Astrocyte of the cerebellum (primary cell): ENCODE measurements around the gene FGF11.

ENCODE experiments used
- DNase-seq: peaks from one replicate; pipeline ENCODE4 v3.0.0-alpha.2; 2011; ENCODE audit warnings: low read depth
- H3K4me3 ChIP-seq: 2 replicates; pipeline ENCODE4 v1.5.1; 2011; ENCODE audit warnings: mild to moderate bottlenecking, low read depth, low read length, moderate library complexity
- CTCF ChIP-seq: IDR thresholded peaks from 2 replicates; pipeline ENCODE4 v1.5.1; 2012; ENCODE audit warnings: low read length, low read depth, moderate library complexity, mild to moderate bottlenecking; ENCODE audit errors: missing control alignments
- in situ Hi-C: cut with HindIII; loops from 2 replicates; pipeline ENCODE4 v1.10.0; 2017; ENCODE audit warnings: low sequenced_read_pairs

FGF11 gene

GRCh38 chr17:7437369-7437863, 1.9 kb upstream of the FGF11 start:
- DNase-seq: no peak
- peak overlapping the region; percentile 19 for H3K4me3 ChIP-seq
- TF ChIP-seq CTCF: no peak
- in situ Hi-C loops: no loop called here

GRCh38 chr17:7437950-7438614, 1.2 kb upstream of the FGF11 start:
- no peak for TF ChIP-seq CTCF
- H3K4me3 ChIP-seq: peak overlapping the region; percentile 22
- DNase-seq: no peak
- in situ Hi-C loops: no loop called here

- in situ Hi-C loops: no loop called here
Observed at GRCh38 chr17:7438656-7439460, 454 bp upstream of the FGF11 start.

GRCh38 chr17:7440113-7440833, 961 bp downstream of the FGF11 start:
- in situ Hi-C loops: no loop called here
- peak overlapping the region; percentile 36 for H3K4me3 ChIP-seq
- no peak for TF ChIP-seq CTCF
- no peak for DNase-seq

More at GRCh38 chr17:7438656-7439460, 454 bp upstream of the FGF11 start:
- no peak for DNase-seq
- no peak for TF ChIP-seq CTCF
- H3K4me3 ChIP-seq: no peak overlapping the region

- peak overlapping the region; percentile 36 for H3K4me3 ChIP-seq
- no peak for DNase-seq
- TF ChIP-seq CTCF: peak; percentile 8
- in situ Hi-C loops: no loop called here
Observed at GRCh38 chr17:7440834-7441195, 1.5 kb downstream of the FGF11 start.

- DNase-seq: no peak
- no peak for TF ChIP-seq CTCF
- in situ Hi-C loops: no loop called here
- no peak overlapping the region for H3K4me3 ChIP-seq
Observed at GRCh38 chr17:7441266-7441665, 2.0 kb downstream of the FGF11 start.
